ENCODE results near the gene UGDH. TPM values are rescaled to one million over a fixed set of nuclear protein-coding genes. Genes with fewer than 3 reads are reported as not detected.

Gene UGDH
- total and polyA plus RNA-seq, 9 of the 15 experiments (the other 6 are each of a cell fraction or from before 2014, with no cell fraction given): 5.5 to 21.7 (median 16.2) TPM

DNA sequence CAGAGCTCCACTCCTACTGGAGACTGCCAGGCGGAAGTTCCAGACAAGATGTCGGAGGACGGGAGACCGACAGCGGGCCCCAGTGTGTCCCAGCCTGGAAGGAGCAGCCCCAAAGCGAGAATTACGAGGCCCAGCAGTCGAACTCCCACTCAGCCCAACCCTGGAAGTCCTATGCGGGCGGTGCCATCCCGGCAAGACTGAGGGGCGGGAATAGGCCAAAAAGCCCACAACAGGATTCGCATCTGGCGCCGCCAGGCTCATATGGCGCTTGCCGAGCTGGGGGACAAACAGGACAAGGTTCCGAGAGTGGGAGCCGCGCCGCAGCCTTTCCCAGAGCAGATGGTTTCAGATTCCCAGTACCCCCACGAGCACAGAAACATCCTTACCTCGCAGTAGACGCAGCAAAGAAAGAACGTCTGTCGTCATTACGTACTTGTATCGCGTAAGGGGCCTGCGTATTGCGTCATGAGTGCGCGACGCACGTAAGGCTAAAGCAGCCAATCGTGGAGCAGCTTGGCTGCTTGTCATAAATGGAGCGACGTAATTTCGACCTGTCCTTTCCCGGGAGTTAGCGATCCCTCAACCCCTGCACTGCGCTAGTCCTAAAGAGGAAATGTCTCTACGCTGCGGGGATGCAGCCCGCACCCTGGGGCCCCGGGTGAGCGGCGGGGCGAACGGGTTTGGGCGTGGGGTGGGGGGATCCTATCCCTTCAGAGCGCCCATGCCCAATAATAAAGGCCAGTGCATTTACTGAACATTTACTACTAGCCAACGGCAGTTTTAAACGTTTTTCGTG lies 68.5 kb downstream of the UGDH start, which contains the start of the genes LIAS and RPL9 (continued):
- TF ChIP-seq POLR2AphosphoS5 (IDR thresholded peaks at IDR 0.05; ENCODE audit: control insufficient read depth, insufficient read depth, low read depth, low read length): peak; percentile 97
- no peak for TF ChIP-seq ZNF586 (CRISPR knock-in tag; conservative IDR thresholded peaks at IDR 0.05)
- TF ChIP-seq SRSF9 (IDR thresholded peaks at IDR 0.05; ENCODE audit: borderline replicate concordance, low read depth, low read length): no peak
- TF ChIP-seq SIN3B (IDR thresholded peaks at IDR 0.05; ENCODE audit: low read depth): peak; percentile 81; the same call in 1 of the 2 replicates
- peak; percentile 70; the same call in 1 of the 2 replicates for TF ChIP-seq ZBED1 (IDR thresholded peaks at IDR 0.05)
- no peak for TF ChIP-seq SMARCE1 (IDR thresholded peaks at IDR 0.05)
- no peak for TF ChIP-seq FIP1L1 (IDR thresholded peaks at IDR 0.05; ENCODE audit: low read depth, low read length, poor library complexity, severe bottlenecking)
- peak; percentile 37; the same call in 1 of the 2 replicates for TF ChIP-seq CHD2 (IDR thresholded peaks at IDR 0.05; ENCODE audit: low read depth, low read length)
- no peak for TF ChIP-seq XRCC4 (IDR thresholded peaks at IDR 0.05; ENCODE audit: extremely low read depth, insufficient read depth, insufficient read length)
- no peak for TF ChIP-seq RHOXF2B (CRISPR knock-in tag; conservative IDR thresholded peaks at IDR 0.05)
- TF ChIP-seq ZNF212 (CRISPR knock-in tag; IDR thresholded peaks at IDR 0.05): no peak
- no peak; the same call in 1 of the 2 replicates for TF ChIP-seq ZNF12 (CRISPR knock-in tag; IDR thresholded peaks at IDR 0.05)
- TF ChIP-seq L3MBTL2 (IDR thresholded peaks at IDR 0.05): peak; percentile 74
- TF ChIP-seq STAT6 (CRISPR knock-in tag; IDR thresholded peaks at IDR 0.05): peak; percentile 80; the same call in 1 of the 2 replicates
- TF ChIP-seq ARID3B (CRISPR knock-in tag; IDR thresholded peaks at IDR 0.05; ENCODE audit: borderline replicate concordance): no peak
- TF ChIP-seq NR1H2 (CRISPR knock-in tag; IDR thresholded peaks at IDR 0.05): no peak
- no peak for TF ChIP-seq CBX5 (IDR thresholded peaks at IDR 0.05; ENCODE audit: borderline replicate concordance, low read depth)
- no peak; the same call in 1 of the 2 replicates for TF ChIP-seq HMGXB4 (CRISPR knock-in tag; IDR thresholded peaks at IDR 0.05)
- TF ChIP-seq POLR3A (IDR thresholded peaks at IDR 0.05; ENCODE audit: borderline replicate concordance, extremely low read depth, insufficient read depth, insufficient read length): no peak
- TF ChIP-seq HDAC1 (IDR thresholded peaks at IDR 0.05): peak in 1 of 2 experiments; percentile 64; a peak in 1 of 4 replicates
- TF ChIP-seq ZNF41 (CRISPR knock-in tag; conservative IDR thresholded peaks at IDR 0.05): no peak
- 0 out of 4 replicates have a peak, but pooled peaks of 1 of the 2 experiments have one; percentile 44 for TF ChIP-seq MCM7 (IDR thresholded peaks at IDR 0.05)
- TF ChIP-seq POLR2H (tag; IDR thresholded peaks at IDR 0.05; ENCODE audit: low read depth): peak; percentile 96
- 0 out of 2 replicates have a peak, but pooled peaks have one; percentile 24 for TF ChIP-seq CHCHD3 (CRISPR knock-in tag; IDR thresholded peaks at IDR 0.05)
